KOPT-K1 (cell line): ENCODE measurements around the gene SHISA7.
"Not testable (repeated sequence)": the region's sequence is repeated elsewhere in the genome, so short reads cannot be mapped to it uniquely, and the experiment has no call there.

Source experiments
- H3K27ac ChIP-seq: fragments of 200-600 bp; sonication (generic); 2 replicates; pipeline ENCODE4 v1.5.1; 2016; ENCODE audit warnings: antibody characterized with exemption, mild to moderate bottlenecking, low read depth, low read length; ENCODE audit not compliant: poor library complexity, severe bottlenecking
- H3K36me3 ChIP-seq: fragments of 200-600 bp; sonication (generic); 2 replicates; pipeline ENCODE4 v1.5.1; 2017; ENCODE audit warnings: antibody characterized with exemption, mild to moderate bottlenecking, low read length, moderate library complexity; ENCODE audit not compliant: insufficient read depth
- H3K9me3 ChIP-seq: fragments of 200-600 bp; sonication (generic); 2 replicates; pipeline ENCODE4 v1.5.1; 2017; ENCODE audit warnings: antibody characterized with exemption, low read length, mild to moderate bottlenecking; ENCODE audit not compliant: insufficient read depth, poor library complexity, severe bottlenecking

SHISA7 gene

GRCh38 chr19:55433292-55433691 lies 9.8 kb downstream of the SHISA7 start:
- peaks cover 8% of the 10 kb centered on the region for H3K9me3 ChIP-seq
- H3K27ac ChIP-seq, result no peak overlapping the region
- no peaks in the 10 kb centered on the region for H3K36me3 ChIP-seq

DNA sequence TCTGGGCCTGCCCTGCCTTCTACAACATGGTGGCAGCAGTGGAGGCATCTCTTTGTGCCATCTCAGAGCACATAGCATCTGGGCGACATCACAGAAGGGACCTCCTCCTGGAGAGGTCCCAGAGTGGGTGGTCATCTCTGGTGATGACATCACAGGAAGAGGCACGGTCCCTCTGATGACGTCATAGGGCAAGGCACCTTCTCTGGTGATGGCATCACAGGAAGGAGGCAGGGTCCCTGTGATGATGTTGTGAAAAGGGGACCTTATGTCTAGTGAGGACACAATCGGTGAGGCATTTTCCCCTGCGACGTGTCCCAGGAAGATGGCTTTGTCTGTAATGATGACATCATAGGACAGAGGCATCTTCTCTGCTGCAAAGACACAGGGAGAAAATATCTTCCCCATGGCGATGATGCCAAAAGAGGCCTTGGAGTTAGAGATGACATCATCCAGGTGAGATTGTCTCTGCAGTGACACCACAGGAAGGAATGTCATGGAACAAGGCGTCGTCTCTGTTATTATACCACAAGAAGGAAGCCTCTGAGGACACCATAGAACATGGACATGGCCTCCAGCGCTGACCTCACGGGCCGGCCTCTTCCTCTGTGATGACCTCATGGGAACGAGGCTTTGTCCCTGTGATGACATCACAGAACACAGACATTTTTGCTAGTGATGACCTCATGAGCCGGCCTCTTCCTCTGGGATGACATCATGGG lies 10.7 kb downstream of the SHISA7 start:
- H3K9me3 ChIP-seq, result peaks cover 8% of the 10 kb centered on the region
- H3K27ac ChIP-seq, result no peak overlapping the region
- H3K36me3 ChIP-seq, result no peaks in the 10 kb centered on the region

DNA sequence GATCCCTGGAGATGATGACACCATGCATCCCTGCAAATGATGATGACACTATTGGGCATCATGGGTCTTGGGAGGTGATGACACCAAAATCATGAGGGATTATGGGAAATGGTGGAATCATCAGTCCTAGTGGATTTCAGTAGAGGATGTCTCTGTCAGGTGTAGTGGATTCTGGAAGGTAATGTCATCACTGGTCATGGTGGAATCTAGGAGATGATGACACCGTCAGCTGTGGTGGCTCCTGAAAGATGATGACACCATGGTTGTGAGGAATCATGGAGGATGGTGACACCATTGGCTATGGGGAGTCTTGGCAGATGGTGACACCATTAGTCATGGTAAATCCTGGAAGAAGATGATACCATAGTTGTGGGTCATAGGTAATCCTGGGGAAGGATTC lies 11.9 kb downstream of the SHISA7 start:
- Histone ChIP-seq H3K9me3 (peaks cover 8% of the 10 kb centered on the region), H3K36me3 (no peaks in the 10 kb centered on the region), H3K27ac (no peak overlapping the region)

- H3K27ac ChIP-seq, result no peak overlapping the region
Measured at GRCh38 chr19:55426042-55426441, 17.1 kb downstream of the SHISA7 start.

GRCh38 chr19:55424518-55424917 lies 18.6 kb downstream of the SHISA7 start:
- H3K36me3 ChIP-seq, result no peaks in the 10 kb centered on the region

More at GRCh38 chr19:55426042-55426441, 17.1 kb downstream of the SHISA7 start:
- Histone ChIP-seq H3K36me3 (no peaks in the 10 kb centered on the region), H3K9me3 (peaks cover 8% of the 10 kb centered on the region)

GRCh38 chr19:55423225-55424005 lies 19.7 kb downstream of the SHISA7 start:
- H3K36me3 ChIP-seq, result no peaks in the 10 kb centered on the region
- H3K27ac ChIP-seq, result no peak overlapping the region
- peaks cover 16% of the 10 kb centered on the region for H3K9me3 ChIP-seq

More at GRCh38 chr19:55424518-55424917, 18.6 kb downstream of the SHISA7 start:
- Histone ChIP-seq H3K27ac (no peak overlapping the region), H3K9me3 (peaks cover 11% of the 10 kb centered on the region)

DNA sequence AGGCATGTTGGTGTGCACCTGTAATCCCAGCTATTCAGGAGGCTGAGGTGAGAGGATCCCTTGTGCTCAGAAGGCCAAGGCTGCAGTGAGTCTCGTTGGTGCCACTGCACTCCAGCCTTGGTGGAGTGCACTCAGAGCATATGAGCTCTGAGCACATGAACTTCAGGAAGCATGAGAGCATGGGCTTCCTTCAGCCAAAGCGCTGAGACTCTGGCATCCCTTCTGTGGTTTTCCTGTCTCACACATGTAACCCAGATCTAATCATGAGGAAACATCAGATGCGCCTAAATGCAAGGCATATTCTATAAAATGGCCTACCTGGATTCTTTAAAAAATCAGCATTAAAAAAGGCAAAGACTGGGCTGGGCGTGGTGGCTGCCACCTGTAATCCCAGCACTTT lies 21.8 kb downstream of the SHISA7 start:
- not testable (repeated sequence) for H3K36me3 ChIP-seq
- Histone ChIP-seq H3K9me3 (peaks cover 16% of the 10 kb centered on the region), H3K27ac (peak overlapping the region; percentile 49)

DNA sequence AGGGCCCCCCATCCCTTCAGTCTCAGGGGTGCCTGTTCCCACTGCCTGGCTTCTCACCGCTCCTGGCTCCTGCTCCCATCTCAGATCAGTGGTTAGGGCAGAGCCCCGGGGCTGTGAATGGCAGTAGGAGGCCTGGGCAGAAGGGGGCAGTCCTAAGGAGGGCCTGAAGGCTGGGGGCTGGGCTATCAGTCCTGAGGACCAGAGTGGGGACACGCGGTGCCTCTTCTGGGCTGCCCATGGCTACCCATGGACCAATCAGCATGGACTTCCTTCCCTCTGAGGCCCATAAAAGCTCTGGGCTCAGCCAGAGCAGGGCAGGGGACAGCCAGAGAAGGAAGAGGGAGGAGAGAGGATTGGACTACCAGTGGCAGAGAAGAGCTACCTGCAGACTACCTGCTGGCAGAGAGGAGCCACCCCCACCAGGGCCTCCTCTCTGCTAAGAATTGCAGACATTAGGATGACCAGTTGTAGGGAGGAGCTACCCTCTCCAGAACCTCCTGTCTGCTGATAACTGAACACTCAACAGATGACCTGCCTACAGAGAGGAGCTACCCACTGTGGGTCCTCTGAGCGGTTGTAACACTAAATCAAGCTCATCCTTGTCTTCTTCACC lies 23.4 kb downstream of the SHISA7 start:
- Histone ChIP-seq H3K9me3 (peaks cover 16% of the 10 kb centered on the region), H3K36me3 (no peaks in the 10 kb centered on the region), H3K27ac (no peak overlapping the region)

- H3K9me3 ChIP-seq, result peaks cover 16% of the 10 kb centered on the region
- no peaks in the 10 kb centered on the region for H3K36me3 ChIP-seq
- no peak overlapping the region for H3K27ac ChIP-seq
Measured at GRCh38 chr19:55419103-55419502, 24.0 kb downstream of the SHISA7 start.

- Histone ChIP-seq H3K9me3 (peaks cover 16% of the 10 kb centered on the region), H3K27ac (no peak overlapping the region), H3K36me3 (no peaks in the 10 kb centered on the region)
Measured at GRCh38 chr19:55418185-55418584, 24.9 kb downstream of the SHISA7 start.

DNA sequence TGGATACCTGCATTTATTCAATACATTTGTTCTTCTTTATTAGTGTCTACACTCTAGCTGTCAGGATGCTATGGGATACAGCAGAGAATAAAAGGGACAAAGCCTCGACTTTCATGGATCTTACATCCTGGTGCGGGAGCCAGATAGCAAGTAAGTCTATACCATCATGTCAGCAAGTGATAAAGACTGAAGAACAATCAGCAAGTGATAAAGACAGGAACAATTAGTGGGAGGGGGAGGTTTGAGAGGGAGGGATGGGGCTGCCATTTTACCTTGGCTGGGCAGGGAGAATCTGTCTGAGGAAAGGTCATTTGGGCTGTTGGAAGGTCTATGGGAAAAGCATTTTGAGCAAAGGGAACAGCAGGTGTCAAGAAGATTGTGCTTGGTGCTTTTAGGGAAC lies 32.9 kb downstream of the SHISA7 start:
- no peak overlapping the region for H3K27ac ChIP-seq
- no peaks in the 10 kb centered on the region for H3K9me3 ChIP-seq
- peaks cover 17% of the 10 kb centered on the region for H3K36me3 ChIP-seq

- H3K27ac ChIP-seq, H3K9me3 ChIP-seq: not testable (repeated sequence)
- H3K36me3 ChIP-seq, result peaks cover 26% of the 10 kb centered on the region
Measured at GRCh38 chr19:55409179-55409578, 33.9 kb downstream of the SHISA7 start.

GRCh38 chr19:55408533-55408872 lies 34.6 kb downstream of the SHISA7 start:
- Histone ChIP-seq H3K27ac (peak overlapping the region; percentile 95), H3K9me3 (no peaks in the 10 kb centered on the region)

GRCh38 chr19:55407800-55408532 lies 35.1 kb downstream of the SHISA7 start:
- Histone ChIP-seq H3K9me3 (no peaks in the 10 kb centered on the region), H3K36me3 (peaks cover 39% of the 10 kb centered on the region), H3K27ac (peak overlapping the region; percentile 95)

More at GRCh38 chr19:55408533-55408872, 34.6 kb downstream of the SHISA7 start:
- H3K36me3 ChIP-seq, result peaks cover 33% of the 10 kb centered on the region

- H3K9me3 ChIP-seq, result not testable (repeated sequence)
- peaks cover 44% of the 10 kb centered on the region for H3K36me3 ChIP-seq
- peak within 1 kb of the TSS; percentile 95 for H3K27ac ChIP-seq
Measured at GRCh38 chr19:55407550-55407799, 35.6 kb downstream of the SHISA7 start, which contains the start of gene UBE2S. Gene UBE2S (minus strand): TSS chr19:55407788. CDS start chr19:55407589, 199 bp downstream.
